ENCODE results near the gene ZIC4. TPM values are rescaled to one million over a fixed set of nuclear protein-coding genes. Genes with fewer than 3 reads are reported as not detected.

The ZIC4 gene
- total RNA-seq, 3 donors from 2014 or later (not counting 1 experiment from before 2014, with no cell fraction given): not detected

DNA sequence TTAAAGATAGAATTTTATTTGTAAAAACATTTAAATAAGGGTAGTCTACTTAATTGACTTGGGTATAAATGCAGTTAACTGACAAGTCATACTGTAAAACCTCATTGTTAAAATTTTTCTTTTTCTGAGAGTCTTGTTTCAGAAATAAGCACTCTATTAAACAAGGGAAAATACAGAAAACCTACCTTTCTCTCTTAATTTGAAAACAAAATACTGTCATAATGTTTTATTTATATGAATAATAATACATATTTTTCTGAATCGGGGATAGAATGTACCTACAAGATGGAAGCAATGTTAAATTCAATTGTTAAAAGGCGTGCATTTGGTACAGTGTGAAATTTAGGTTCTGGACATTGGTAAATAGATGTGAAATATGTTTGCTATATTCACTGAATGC, 20.6 kb upstream of the ZIC4 start:
- H3K4me3 ChIP-seq (ENCODE audit: low read length): no peak overlapping the region
- ATAC-seq (no peak), DNase-seq (no peak)
- Mint-ChIP-seq H3K36me3 (no peaks in the 10 kb centered on the region), H3K9me3 (peaks cover 2 to 6% of the 10 kb centered on the region in 2 donors), H3K27ac (no peak overlapping the region), H3K27me3 (ENCODE audit: low read depth in 2 of 2) (peaks cover 15 to 21% of the 10 kb centered on the region in 2 donors), H3K4me1 (no peaks in the 10 kb centered on the region), H3K4me3 (no peak overlapping the region)
- no CpG with 5 or more reads among the region's 2 CpGs for WGBS (ENCODE audit: insufficient coverage)
- no peaks in the 10 kb centered on the region for H3K4me1 ChIP-seq (ENCODE audit: control insufficient read depth, insufficient read depth, low read length)
- H3K27me3 ChIP-seq (ENCODE audit: control insufficient read depth, insufficient read depth, low read length): peaks cover 32% of the 10 kb centered on the region
- H3K9me3 ChIP-seq (ENCODE audit: control insufficient read depth, insufficient read depth, low read length): peaks cover 14% of the 10 kb centered on the region
- no peak overlapping the region for H3K27ac ChIP-seq (ENCODE audit: low read length)
- TF ChIP-seq, protein P1, sequence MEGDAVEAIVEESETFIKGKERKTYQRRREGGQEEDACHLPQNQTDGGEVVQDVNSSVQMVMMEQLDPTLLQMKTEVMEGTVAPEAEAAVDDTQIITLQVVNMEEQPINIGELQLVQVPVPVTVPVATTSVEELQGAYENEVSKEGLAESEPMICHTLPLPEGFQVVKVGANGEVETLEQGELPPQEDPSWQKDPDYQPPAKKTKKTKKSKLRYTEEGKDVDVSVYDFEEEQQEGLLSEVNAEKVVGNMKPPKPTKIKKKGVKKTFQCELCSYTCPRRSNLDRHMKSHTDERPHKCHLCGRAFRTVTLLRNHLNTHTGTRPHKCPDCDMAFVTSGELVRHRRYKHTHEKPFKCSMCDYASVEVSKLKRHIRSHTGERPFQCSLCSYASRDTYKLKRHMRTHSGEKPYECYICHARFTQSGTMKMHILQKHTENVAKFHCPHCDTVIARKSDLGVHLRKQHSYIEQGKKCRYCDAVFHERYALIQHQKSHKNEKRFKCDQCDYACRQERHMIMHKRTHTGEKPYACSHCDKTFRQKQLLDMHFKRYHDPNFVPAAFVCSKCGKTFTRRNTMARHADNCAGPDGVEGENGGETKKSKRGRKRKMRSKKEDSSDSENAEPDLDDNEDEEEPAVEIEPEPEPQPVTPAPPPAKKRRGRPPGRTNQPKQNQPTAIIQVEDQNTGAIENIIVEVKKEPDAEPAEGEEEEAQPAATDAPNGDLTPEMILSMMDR (IDR thresholded peaks at IDR 0.05): no peak
- intact Hi-C loops (cut with micrococcal nuclease): no loop called here
- H3K36me3 ChIP-seq (ENCODE audit: control insufficient read depth, insufficient read depth, low read length): no peaks in the 10 kb centered on the region

DNA sequence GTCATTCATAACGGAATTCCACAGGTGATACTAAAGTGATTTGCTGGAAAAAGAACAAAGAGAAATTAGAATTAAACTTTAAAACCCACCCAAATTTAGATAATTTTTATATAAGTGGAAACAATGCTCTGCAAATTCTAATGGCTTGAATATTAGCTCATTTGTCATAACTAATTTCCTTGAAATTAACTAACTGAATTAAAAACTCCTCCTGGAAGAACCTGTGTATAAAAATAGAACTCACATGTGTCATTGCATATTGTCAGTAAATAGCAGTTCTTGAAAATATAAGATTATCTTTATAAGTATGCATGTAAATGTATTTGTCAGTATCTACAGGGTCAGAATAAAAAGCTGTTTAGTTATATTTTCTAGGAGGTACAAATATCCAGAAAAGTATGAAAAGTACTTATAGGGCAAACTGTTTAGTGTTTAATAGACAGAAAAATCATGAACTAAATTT, 19.1 kb upstream of the ZIC4 start:
- TF ChIP-seq, protein P1 (IDR thresholded peaks at IDR 0.05): no peak
- no peaks in the 10 kb centered on the region for H3K4me1 ChIP-seq (ENCODE audit: control insufficient read depth, insufficient read depth, low read length)
- no CpG with 5 or more reads among the region's 1 CpG for WGBS (ENCODE audit: insufficient coverage)
- no peaks in the 10 kb centered on the region for H3K36me3 ChIP-seq (ENCODE audit: control insufficient read depth, insufficient read depth, low read length)
- Mint-ChIP-seq H3K27ac (no peak overlapping the region), H3K9me3 (peaks cover 2 to 6% of the 10 kb centered on the region in 2 donors), H3K27me3 (ENCODE audit: low read depth in 2 of 2) (peaks cover 20 to 23% of the 10 kb centered on the region in 2 donors), H3K4me3 (no peak overlapping the region), H3K4me1 (no peaks in the 10 kb centered on the region), H3K36me3 (no peaks in the 10 kb centered on the region)
- ATAC-seq: no peak
- H3K27ac ChIP-seq (ENCODE audit: low read length): no peak overlapping the region
- intact Hi-C loops (cut with micrococcal nuclease): no loop called here
- peaks cover 24% of the 10 kb centered on the region for H3K9me3 ChIP-seq (ENCODE audit: control insufficient read depth, insufficient read depth, low read length)
- peaks cover 46% of the 10 kb centered on the region for H3K27me3 ChIP-seq (ENCODE audit: control insufficient read depth, insufficient read depth, low read length)
- no peak for DNase-seq
- H3K4me3 ChIP-seq (ENCODE audit: low read length): no peak overlapping the region

GRCh38 chr3:147424581-147425387, 18.4 kb upstream of the ZIC4 start:
- intact Hi-C loops (cut with micrococcal nuclease): no loop called here
- no peaks in the 10 kb centered on the region for H3K4me1 ChIP-seq (ENCODE audit: control insufficient read depth, insufficient read depth, low read length)
- Mint-ChIP-seq H3K4me1 (no peaks in the 10 kb centered on the region), H3K36me3 (no peaks in the 10 kb centered on the region), H3K4me3 (no peak overlapping the region), H3K27ac (no peak overlapping the region), H3K27me3 (ENCODE audit: low read depth in 2 of 2) (peaks cover 23 to 24% of the 10 kb centered on the region in 2 donors), H3K9me3 (peaks cover 2 to 6% of the 10 kb centered on the region in 2 donors)
- TF ChIP-seq, protein P1 (IDR thresholded peaks at IDR 0.05): no peak
- H3K4me3 ChIP-seq (ENCODE audit: low read length): no peak overlapping the region
- H3K9me3 ChIP-seq (ENCODE audit: control insufficient read depth, insufficient read depth, low read length): peaks cover 31% of the 10 kb centered on the region
- 8% methylated on average over 9 of the region's 14 CpGs for WGBS (ENCODE audit: insufficient coverage)
- no peaks in the 10 kb centered on the region for H3K36me3 ChIP-seq (ENCODE audit: control insufficient read depth, insufficient read depth, low read length)
- no peak for ATAC-seq
- peaks cover 52% of the 10 kb centered on the region for H3K27me3 ChIP-seq (ENCODE audit: control insufficient read depth, insufficient read depth, low read length)
- no peak for DNase-seq
- H3K27ac ChIP-seq (ENCODE audit: low read length): no peak overlapping the region
